ENCODE results near the gene SEC61B.
A peak's percentile ranks its signal among the peaks of the same experiment; 100 is the strongest.

The SEC61B gene

GRCh38 chr9:99255651-99256050 is 33.6 kb downstream of the SEC61B start:
- DNase-seq (ENCODE audit: low read depth), result no peak
- TF ChIP-seq CTCF (IDR thresholded peaks at IDR 0.05; ENCODE audit: control insufficient read depth, extremely low read depth, insufficient read depth), result no peak
- H3K4me3 ChIP-seq (ENCODE audit: low read depth, low read length), result no peak overlapping the region

GRCh38 chr9:99257723-99258389 is 35.8 kb downstream of the SEC61B start:
- no peak for TF ChIP-seq CTCF (IDR thresholded peaks at IDR 0.05; ENCODE audit: control insufficient read depth, extremely low read depth, insufficient read depth)
- no peak overlapping the region for H3K4me3 ChIP-seq (ENCODE audit: low read depth, low read length)
- DNase-seq (ENCODE audit: low read depth), result no peak

GRCh38 chr9:99259231-99259918 is 37.3 kb downstream of the SEC61B start:
- H3K4me3 ChIP-seq (ENCODE audit: low read depth, low read length), result peak overlapping the region; percentile 36
- DNase-seq (ENCODE audit: low read depth), result peak; percentile 67

GRCh38 chr9:99261923-99262322 is 39.8 kb downstream of the SEC61B start:
- no peak for TF ChIP-seq CTCF (IDR thresholded peaks at IDR 0.05; ENCODE audit: control insufficient read depth, extremely low read depth, insufficient read depth)
- DNase-seq (ENCODE audit: low read depth), result no peak
- H3K4me3 ChIP-seq (ENCODE audit: low read depth, low read length), result no peak overlapping the region

More at GRCh38 chr9:99259231-99259918, 37.3 kb downstream of the SEC61B start:
- TF ChIP-seq CTCF (IDR thresholded peaks at IDR 0.05; ENCODE audit: control insufficient read depth, extremely low read depth, insufficient read depth), result no peak

- no peak for TF ChIP-seq CTCF (IDR thresholded peaks at IDR 0.05; ENCODE audit: control insufficient read depth, extremely low read depth, insufficient read depth)
These were observed 40.9 kb downstream of the SEC61B start for GRCh38 chr9:99262949-99263418.

GRCh38 chr9:99264070-99264680 is 42.1 kb downstream of the SEC61B start:
- no peak for TF ChIP-seq CTCF (IDR thresholded peaks at IDR 0.05; ENCODE audit: control insufficient read depth, extremely low read depth, insufficient read depth)
- no peak overlapping the region for H3K4me3 ChIP-seq (ENCODE audit: low read depth, low read length)
- DNase-seq (ENCODE audit: low read depth), result no peak

More at GRCh38 chr9:99262949-99263418, 40.9 kb downstream of the SEC61B start:
- DNase-seq (ENCODE audit: low read depth), result no peak
- H3K4me3 ChIP-seq (ENCODE audit: low read depth, low read length), result no peak overlapping the region

Measured in LNCaP clone FGC (cell line).